Fibroblast of the aortic adventitia (primary cell): ENCODE measurements around the gene GCA. TPM values are rescaled to one million over a fixed set of nuclear protein-coding genes. Genes with fewer than 3 reads are reported as not detected.

Source experiments
- DNase-seq: peaks from one replicate; pipeline ENCODE4 v3.0.0-alpha.2; 2010; ENCODE audit warnings: low read depth
- H3K4me3 ChIP-seq: 2 replicates; pipeline ENCODE4 v1.5.1; 2011; ENCODE audit warnings: low read depth, mild to moderate bottlenecking, control low read depth, low read length, moderate library complexity
- CTCF ChIP-seq: IDR thresholded peaks from 2 replicates; pipeline ENCODE4 v1.5.1; 2011; ENCODE audit warnings: mild to moderate bottlenecking, low read length, control low read depth, inconsistent platforms; ENCODE audit not compliant: insufficient read depth
- total RNA-seq: library from RNA; depleted of rRNA; stranded (reverse); fragments of >200 nt; gene quantifications from 2 replicates; pipeline ENCODE4 v1.2.3, GENCODE V29; 2012; ENCODE audit warnings: low replicate concordance

The GCA gene
- total RNA-seq, 1 donor: 3.3 TPM

GRCh38 chr2:162400336-162400735 lies 56.4 kb downstream of the GCA start:
- TF ChIP-seq CTCF: no peak
- no peak overlapping the region for H3K4me3 ChIP-seq
- DNase-seq: no peak

- H3K4me3 ChIP-seq: no peak overlapping the region
- DNase-seq: no peak
- TF ChIP-seq CTCF: no peak
These were observed 57.9 kb downstream of the GCA start for GRCh38 chr2:162401871-162402270.

GRCh38 chr2:162403884-162404283 lies 60.0 kb downstream of the GCA start:
- TF ChIP-seq CTCF: no peak
- DNase-seq: peak; percentile 51

More at GRCh38 chr2:162403884-162404283, 60.0 kb downstream of the GCA start:
- no peak overlapping the region for H3K4me3 ChIP-seq

Other genes with a start within 250 kb of the GCA start
- gene GCG, start 191.9 kb upstream of the GCA start, total RNA-seq: not detected in 2 replicates
- gene FAP, start 100.7 kb upstream of the GCA start, total RNA-seq: 150 and 228 TPM in 2 replicates
- 7.7 and 9.7 TPM in 2 replicates for gene IFIH1, start 25.4 kb upstream of the GCA start, total RNA-seq